ENCODE data around the gene PTPRM.

- TF ChIP-seq CTCF (conservative IDR thresholded peaks at IDR 0.05; ENCODE audit: low read depth, low read length) = no peak
- no peak for TF ChIP-seq CEBPB (IDR thresholded peaks at IDR 0.05; ENCODE audit: low read depth, low read length)
- no peak for TF ChIP-seq MAZ (IDR thresholded peaks at IDR 0.05; ENCODE audit: borderline replicate concordance, low read depth, low read length)
- no peak for TF ChIP-seq POLR2A (IDR thresholded peaks at IDR 0.05; ENCODE audit: low read depth, low read length)
- TF ChIP-seq ELK1 (IDR thresholded peaks at IDR 0.05; ENCODE audit: borderline replicate concordance, low read depth, low read length) = no peak
- TF ChIP-seq SMC3 (IDR thresholded peaks at IDR 0.05; ENCODE audit: low read depth, low read length) = no peak
- no peak for TF ChIP-seq MXI1 (IDR thresholded peaks at IDR 0.05; ENCODE audit: borderline replicate concordance, low read depth, low read length)
- no peak for TF ChIP-seq RAD21 (IDR thresholded peaks at IDR 0.05; ENCODE audit: low read length)
- no peak for TF ChIP-seq MAFK (IDR thresholded peaks at IDR 0.05; ENCODE audit: low read depth, low read length)
- no peak for TF ChIP-seq RFX5 (IDR thresholded peaks at IDR 0.05; ENCODE audit: low read depth, low read length)
- TF ChIP-seq FOS (IDR thresholded peaks at IDR 0.05; ENCODE audit: low read depth, low read length) = no peak
These were observed 855.3 kb downstream of the PTPRM start for GRCh38 chr18:8422391-8422790.
